NCI-H1694 (cell line): ENCODE data around the gene MAD1L1.

Source experiments
- DNase-seq: peaks from one replicate; lab custom pipeline; 2025; lab: John Stamatoyannopoulos, UW

Gene MAD1L1

DNA sequence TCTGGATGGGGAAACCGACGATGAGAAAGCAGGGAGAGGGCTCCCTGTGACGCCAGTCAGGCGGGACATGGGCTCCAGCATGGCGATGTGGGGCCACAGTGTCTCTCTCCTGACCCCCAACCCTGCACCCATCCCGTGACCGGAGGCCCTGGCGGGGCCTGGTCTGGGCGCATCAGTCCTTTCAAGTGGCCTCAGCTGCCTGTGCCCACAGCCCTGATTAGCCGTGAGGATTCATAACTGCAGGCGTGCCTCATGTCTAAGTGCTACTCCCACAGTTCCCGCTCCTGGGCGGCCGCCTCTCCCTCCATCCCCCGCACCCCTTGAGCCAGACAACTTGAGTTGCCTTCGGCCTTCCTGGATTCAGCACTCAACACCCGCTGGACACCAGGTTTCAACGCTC, 321.9 kb downstream of the MAD1L1 start:
- DNase-seq = no peak

DNA sequence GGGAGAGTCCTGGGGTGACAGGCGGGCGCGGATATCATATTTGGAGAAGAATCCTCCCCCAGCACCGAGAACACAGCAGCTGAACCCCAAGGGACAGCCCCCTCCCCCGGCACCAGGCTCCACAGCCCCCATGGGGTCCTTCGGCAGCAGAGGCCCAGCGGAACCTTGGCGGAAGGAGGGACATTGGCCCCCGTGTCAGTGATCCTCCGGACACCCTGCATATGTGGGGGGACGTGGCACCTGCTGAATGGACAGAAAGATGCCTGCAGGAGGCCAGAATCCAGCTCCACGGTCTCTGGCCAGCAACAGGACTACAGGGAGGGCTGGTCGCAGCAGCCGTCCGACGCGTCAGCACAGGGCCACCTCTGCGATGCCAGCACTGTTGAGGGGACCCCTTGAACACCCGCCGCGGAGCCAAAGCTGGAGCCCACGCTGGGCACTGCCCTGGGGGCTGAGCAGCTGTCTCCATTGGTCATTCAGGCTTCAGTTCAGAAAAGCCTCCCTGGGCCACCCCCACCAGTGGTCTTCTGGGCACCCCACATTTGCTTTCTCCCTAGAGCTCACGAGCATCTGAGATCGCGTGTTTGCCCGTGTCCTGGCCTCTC, 322.6 kb downstream of the MAD1L1 start:
- DNase-seq = no peak

DNA sequence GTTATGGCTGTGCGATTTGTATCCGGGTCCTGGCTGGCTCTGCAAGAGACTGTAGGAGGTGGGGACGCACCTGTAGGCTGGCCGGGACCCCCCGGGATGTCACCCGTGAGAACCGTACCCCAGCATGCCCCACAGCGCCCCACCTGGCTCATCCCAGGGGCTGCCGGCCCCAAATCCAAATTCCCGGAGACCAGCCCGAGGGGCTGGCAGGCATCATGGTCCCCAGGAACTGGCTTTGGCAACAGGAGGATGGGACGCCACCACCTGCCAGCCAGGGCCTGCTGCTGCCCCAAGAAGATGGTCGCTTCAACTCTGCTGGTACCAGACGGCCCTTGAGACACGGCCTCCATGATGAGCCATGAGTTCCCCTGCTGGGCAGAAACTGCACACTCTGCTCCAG, 323.3 kb downstream of the MAD1L1 start:
- DNase-seq = no peak

DNA sequence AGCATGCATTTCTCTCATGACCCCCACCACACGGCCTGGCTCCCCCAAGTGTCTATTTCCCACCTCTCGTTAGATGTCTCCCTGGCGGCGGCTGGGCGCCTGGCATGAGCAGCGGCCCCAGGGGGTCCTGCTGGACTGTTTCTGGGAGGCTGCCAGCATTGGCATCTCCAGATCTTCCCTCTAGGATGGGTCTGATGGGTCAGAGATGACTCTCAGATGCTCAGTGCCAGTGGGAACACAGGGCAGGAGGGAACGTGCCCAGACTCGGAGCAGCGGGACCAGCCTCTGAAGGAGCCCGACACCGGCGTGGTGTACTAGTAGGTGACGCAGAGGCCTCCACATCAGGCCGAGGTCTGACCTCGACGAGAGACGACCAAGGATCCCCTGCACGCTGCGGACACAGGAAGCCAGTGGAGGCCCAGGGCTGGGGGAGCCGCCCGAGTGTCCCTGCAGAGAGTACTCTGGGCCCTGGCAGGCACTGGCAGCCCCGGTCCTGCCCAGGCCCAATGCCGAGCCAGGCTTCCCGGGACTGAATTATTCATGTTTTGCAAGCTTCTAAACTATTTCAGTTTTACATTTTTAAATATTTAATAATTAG, 323.8 kb downstream of the MAD1L1 start:
- no peak for DNase-seq

- DNase-seq = no peak
These were observed 324.9 kb downstream of the MAD1L1 start for GRCh38 chr7:1907751-1908365.

DNA sequence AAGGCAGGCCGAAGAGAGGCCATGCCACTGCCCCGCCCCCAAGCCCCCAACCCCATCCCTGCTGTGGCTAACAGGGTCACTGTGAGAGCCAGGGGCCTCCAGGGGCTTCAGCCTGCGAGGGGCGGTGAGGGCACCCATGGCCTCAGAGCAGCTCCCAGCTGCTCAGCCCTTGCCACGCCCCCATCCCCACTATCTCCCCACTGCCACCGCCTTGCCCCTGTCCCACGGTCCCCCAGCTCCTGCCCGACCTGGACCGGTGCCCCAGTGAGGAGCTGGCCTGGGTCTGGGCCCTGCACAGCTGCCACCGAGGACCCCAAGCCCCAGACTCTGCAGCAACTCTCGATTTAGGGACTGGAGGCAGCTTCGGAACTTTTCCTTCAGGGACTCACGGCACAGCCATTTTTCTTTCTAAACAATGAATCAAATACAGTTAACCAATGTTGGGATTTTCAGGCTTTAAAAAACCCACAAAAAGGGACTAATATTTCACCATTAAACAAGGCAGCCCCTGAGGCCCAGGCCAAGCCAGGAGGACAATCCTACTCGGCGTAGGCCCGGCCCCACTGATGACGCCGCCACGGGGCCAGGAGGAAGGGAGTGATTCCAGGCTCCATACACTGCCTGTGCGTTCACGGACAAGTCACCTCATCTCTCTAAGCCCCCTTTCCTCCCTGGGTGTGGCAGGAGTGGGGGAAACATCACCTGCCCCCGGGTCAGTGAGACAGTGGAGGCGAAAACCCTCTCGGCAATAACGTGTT, 325.6 kb downstream of the MAD1L1 start:
- no peak for DNase-seq

- DNase-seq = no peak
These were observed 326.5 kb downstream of the MAD1L1 start for GRCh38 chr7:1906087-1906830.

GRCh38 chr7:1902231-1902855, 330.4 kb downstream of the MAD1L1 start:
- DNase-seq = no peak

DNA sequence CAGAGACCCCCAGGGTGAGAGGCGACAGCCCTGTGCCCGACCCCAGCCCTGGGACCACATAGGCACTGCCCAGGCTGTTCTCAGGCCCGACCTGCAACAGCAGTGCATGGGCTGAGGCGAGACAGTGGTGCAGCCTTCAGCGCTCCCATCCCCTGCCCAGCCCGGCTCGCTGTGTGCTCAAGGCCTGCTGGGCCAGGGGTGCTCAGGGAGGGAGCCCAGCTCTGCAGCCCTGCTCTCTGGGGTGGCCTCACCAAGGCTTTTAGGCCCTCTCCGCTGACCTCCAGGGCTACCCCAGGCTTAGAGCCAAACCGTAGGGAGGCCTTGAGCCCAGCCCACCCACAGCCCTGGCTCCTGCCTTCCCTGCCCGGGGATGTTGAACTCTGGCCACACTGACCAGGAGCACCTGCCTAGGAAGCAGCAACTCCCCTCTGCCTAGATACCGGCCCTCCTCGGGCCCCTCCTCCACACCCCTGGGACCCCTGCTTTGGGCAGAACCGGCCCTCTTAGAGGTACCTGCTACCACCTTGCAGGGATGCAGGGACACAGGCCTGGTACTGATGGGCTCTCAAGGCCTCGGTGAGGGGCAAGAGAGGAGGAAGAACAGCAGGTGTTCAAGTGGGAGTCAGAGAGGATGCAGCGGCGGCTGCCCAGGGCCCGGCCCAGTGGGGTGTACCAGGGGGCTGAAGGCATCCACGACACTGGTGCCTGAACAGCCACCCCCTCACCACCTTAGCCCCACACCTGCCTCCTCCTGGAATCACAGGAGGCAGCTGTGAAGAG, 331.1 kb downstream of the MAD1L1 start:
- DNase-seq = no peak

GRCh38 chr7:1900847-1901246, 331.9 kb downstream of the MAD1L1 start:
- no peak for DNase-seq

DNA sequence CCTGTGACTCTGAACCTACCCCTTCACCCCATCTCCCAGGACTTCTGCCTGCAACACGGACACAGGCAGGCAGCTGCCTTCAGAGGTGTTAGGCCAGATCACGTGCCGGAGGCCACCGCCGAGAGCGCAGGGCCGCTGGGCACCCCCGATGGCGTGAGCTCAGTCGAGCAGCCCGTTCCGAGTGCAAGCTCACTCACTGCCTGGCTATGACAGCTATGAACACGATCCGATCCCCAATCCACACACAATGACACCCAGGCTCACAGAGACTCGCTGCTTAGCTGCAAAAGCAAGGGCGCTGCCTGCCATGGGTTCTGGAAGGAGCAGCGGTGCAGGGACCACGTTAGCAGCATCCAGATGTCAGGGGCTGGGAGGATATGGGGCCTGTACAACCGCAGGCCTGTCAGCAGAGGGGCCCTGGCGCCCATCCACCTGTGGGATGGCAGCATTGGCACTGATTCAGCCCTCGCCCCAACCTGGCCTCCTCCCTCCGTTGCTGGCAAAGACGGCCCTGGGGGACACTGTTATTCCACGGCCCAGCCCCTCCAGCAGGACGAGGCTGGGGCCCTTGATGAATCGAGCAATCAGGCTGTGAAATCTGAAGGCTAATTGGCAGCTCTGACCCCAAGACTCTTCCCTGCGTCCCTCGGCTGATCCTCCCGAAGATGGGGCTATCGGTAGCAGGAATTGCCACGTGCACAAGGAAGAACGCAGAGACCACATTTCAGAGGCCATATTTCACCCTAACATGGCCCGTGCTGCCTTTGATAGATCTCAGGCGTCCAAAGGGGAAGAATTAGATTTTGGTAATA, 332.6 kb downstream of the MAD1L1 start:
- DNase-seq = peak; percentile 48

DNA sequence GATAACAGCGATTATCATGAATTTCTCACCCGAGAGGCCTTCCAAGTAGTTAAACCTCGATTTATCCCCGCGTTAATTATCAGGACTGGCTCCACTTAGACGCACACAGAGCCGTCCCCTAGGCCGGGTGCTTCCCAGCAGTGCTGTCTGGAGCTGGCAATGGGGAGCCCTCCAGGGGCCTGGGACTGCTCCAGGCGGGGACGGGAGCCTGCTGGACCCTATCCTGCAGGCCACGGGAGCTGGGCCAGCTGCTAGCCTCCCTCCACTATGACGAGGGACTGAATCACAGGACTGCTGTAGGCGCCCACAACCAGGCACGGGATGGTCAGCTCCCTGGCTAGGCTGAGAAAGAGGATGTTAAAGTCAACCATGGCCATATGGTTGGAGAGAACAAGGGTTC, 333.5 kb downstream of the MAD1L1 start:
- no peak for DNase-seq

GRCh38 chr7:1898628-1899185, 334.0 kb downstream of the MAD1L1 start:
- DNase-seq = no peak

- DNase-seq = no peak
These were observed 334.7 kb downstream of the MAD1L1 start for GRCh38 chr7:1897861-1898627.

GRCh38 chr7:1897076-1897860, 335.5 kb downstream of the MAD1L1 start:
- DNase-seq = no peak

- no peak for DNase-seq
These were observed 336.9 kb downstream of the MAD1L1 start for GRCh38 chr7:1895664-1896515.
